IPS DF 6.9 (cell line): Measurements from ENCODE around the gene PTPRD.
"Not testable (repeated sequence)": the region's sequence is repeated elsewhere in the genome, so short reads cannot be mapped to it uniquely, and the experiment has no call there.

Experiments used
- DNase-seq: peaks from one replicate; pipeline ENCODE4 v3.0.0-alpha.2; 2013; ENCODE audit warnings: low read depth, low spot score
- H3K27ac ChIP-seq: one replicate; pipeline ENCODE4 v1.5.1; 2013; ENCODE audit warnings: low read length, control low read depth
- H3K27me3 ChIP-seq: 2 replicates; pipeline ENCODE4 v1.6.1; 2013; ENCODE audit warnings: mild to moderate bottlenecking, low read length; ENCODE audit not compliant: control insufficient read depth, insufficient read depth
- H3K36me3 ChIP-seq: 2 replicates; pipeline ENCODE4 v1.6.1; 2013; ENCODE audit warnings: low read length; ENCODE audit not compliant: control insufficient read depth, insufficient read depth
- H3K4me1 ChIP-seq: 2 replicates; pipeline ENCODE4 v1.6.1; 2013; ENCODE audit warnings: low read length; ENCODE audit not compliant: control insufficient read depth, insufficient read depth
- H3K4me3 ChIP-seq: 2 replicates; pipeline ENCODE4 v1.5.1; 2013; ENCODE audit warnings: mild to moderate bottlenecking, low read length
- H3K9me3 ChIP-seq: 2 replicates; pipeline ENCODE4 v1.6.1; 2013; ENCODE audit warnings: low read length, inconsistent platforms; ENCODE audit not compliant: control insufficient read depth, insufficient read depth
- WGBS: extraction: QIAGEN DNeasy Blood & Tissue Kit; methylation state at CpG from one replicate; pipeline ENCODE4 v1.1.7; 2013; ENCODE audit warnings: mixed read lengths, missing lambda C conversion rate; ENCODE audit not compliant: insufficient read length, insufficient coverage; 5-methylcytosine and 5-hydroxymethylcytosine counted together

PTPRD gene

DNA sequence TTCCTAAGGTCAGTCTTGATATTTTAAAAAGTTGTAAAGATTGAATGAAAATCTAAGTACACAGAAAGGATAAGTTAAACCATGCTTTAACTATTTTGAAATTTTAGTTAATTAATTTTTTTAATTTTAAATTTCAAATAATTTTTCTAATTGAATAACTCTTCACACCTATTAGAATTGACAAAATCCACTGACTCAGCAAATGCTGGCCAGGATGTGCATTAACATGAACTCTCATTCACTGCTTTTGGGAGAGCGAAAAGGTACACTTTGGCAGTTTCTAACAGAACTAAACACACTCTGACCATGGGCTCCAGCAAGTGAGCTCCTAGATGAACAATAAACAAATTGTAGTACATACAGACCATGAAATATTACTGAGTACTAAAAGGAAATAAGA is 209.5 kb downstream of the PTPRD start:
- no peak overlapping the region for H3K27ac ChIP-seq
- H3K4me1 ChIP-seq = no peaks in the 10 kb centered on the region
- H3K4me3 ChIP-seq = no peak overlapping the region
- no CpG with 5 or more reads among the region's 1 CpG for WGBS
- no peaks in the 10 kb centered on the region for H3K9me3 ChIP-seq
- H3K36me3 ChIP-seq = no peaks in the 10 kb centered on the region
- no peaks in the 10 kb centered on the region for H3K27me3 ChIP-seq
- no peak for DNase-seq

DNA sequence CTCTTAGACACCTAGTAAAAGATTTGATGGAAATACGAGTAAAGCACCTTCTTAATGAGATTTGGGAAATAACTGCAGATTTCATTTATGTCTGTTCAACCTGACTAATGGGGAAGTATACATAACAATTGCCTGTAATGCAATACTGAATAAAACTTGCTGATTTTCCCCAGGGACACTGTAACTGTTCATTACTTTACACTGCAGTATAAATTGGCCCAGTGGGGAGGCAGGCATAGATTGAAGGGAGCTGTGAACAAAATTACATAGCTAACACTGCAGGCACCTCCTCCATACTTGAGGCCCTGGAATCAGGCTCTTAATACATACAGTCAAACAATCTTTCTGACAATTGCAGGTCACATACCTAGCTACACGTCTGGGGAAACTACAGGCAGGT is 216.2 kb downstream of the PTPRD start:
- Histone ChIP-seq H3K27ac (no peak overlapping the region), H3K9me3 (no peaks in the 10 kb centered on the region), H3K4me3 (no peak overlapping the region), H3K36me3 (no peaks in the 10 kb centered on the region), H3K4me1 (no peaks in the 10 kb centered on the region), H3K27me3 (no peaks in the 10 kb centered on the region)
- no peak for DNase-seq
- WGBS = no CpG with 5 or more reads among the region's 2 CpGs

DNA sequence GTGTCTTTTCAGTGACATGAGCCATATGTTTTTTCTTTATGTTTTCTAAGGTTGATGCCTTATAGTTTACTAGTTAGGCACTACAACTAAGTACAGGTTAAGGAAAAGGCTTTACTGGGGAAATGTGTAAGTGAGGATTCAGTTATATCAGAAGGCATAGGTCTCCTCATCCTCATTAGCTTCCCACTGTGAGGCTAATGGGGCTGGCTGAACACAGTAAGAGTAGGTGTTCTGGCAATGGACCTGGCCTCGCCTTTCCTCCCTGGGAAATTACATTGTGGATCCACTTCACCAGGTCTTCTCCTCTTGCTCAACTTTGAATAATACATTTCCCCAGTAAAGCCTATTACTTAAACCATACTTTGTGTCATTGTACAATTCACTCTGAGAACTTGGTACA is 225.5 kb downstream of the PTPRD start:
- Histone ChIP-seq H3K4me1 (no peaks in the 10 kb centered on the region), H3K27ac (no peak overlapping the region), H3K27me3 (no peaks in the 10 kb centered on the region), H3K4me3 (no peak overlapping the region), H3K36me3 (no peaks in the 10 kb centered on the region), H3K9me3 (no peaks in the 10 kb centered on the region)
- WGBS = no CpG with 5 or more reads among the region's 1 CpG
- DNase-seq = no peak

DNA sequence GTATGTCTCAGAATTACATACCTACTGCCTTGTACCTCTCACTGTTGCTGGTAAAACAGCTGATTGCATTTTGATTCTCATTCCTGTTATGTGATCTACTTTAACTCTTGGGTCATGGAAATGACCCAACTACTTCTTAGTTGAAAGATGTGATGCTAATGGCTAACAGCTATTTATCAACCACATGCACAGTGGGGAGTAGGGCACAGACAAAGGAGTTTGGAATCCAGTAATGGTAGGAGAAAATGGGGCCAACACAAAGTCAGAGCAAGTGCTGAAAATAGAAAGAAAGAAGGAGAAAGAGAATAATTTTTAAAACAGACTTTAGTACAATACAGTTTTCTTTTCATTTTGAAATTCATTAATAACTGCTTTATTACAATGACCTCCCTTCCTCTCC is 241.0 kb downstream of the PTPRD start:
- Histone ChIP-seq H3K4me1 (no peaks in the 10 kb centered on the region), H3K27me3 (no peaks in the 10 kb centered on the region), H3K4me3 (no peak overlapping the region), H3K36me3 (no peaks in the 10 kb centered on the region), H3K9me3 (no peaks in the 10 kb centered on the region), H3K27ac (no peak overlapping the region)
- no peak for DNase-seq

DNA sequence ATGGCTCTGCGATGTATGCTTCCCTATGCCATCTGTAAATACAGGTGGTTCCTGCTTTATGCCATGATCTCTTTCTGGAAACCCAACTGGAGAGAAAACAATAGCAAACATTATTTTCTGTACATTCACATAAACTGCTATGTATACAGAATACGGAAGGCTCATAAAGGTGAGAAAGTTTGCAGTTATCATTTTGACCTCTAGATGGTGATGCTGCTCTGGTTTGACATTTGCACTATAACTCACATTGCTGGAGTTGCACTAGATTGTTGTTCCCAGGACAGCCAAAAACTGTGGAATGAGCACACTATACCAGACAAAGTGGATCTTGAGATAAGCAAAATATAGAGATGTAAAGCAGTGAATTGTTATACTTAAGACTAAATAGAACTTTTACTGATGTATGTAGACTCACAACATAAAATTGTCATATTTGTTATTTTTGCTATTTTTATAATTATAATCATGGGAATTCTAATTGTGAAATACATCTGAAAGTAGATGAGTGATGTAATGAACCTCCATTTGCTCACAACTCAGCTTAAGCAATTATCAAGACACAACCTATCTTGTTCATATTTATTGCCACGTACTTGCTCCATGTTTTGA is 246.5 kb downstream of the PTPRD start:
- Histone ChIP-seq H3K36me3 (no peaks in the 10 kb centered on the region), H3K4me1 (no peaks in the 10 kb centered on the region), H3K27ac (no peak overlapping the region), H3K27me3 (no peaks in the 10 kb centered on the region), H3K4me3 (no peak overlapping the region), H3K9me3 (no peaks in the 10 kb centered on the region)
- DNase-seq = peak; percentile 33
- no CpG with 5 or more reads among the region's 3 CpGs for WGBS

DNA sequence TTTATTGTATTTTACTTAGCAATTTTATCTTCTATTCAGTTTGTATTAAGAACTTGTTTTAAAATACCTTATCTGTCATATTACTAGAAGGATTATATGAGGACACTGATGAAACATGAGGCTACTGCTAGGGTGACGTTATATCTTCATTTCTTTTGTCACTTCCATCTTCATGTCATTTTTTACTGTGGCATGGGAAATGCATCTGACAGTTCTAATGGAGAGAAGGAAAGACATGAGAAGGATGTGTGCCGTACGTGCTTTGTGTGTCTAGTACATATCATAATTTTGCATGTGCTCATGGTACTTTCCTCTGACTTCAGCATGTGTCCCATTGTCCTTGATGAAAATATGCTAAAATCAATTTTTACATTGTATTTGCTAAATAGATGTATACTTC is 258.2 kb downstream of the PTPRD start:
- Histone ChIP-seq H3K27me3 (no peaks in the 10 kb centered on the region), H3K27ac (no peak overlapping the region), H3K4me3 (no peak overlapping the region), H3K4me1 (no peaks in the 10 kb centered on the region), H3K9me3 (no peaks in the 10 kb centered on the region), H3K36me3 (no peaks in the 10 kb centered on the region)
- DNase-seq = no peak
- WGBS = no CpG with 5 or more reads among the region's 3 CpGs

DNA sequence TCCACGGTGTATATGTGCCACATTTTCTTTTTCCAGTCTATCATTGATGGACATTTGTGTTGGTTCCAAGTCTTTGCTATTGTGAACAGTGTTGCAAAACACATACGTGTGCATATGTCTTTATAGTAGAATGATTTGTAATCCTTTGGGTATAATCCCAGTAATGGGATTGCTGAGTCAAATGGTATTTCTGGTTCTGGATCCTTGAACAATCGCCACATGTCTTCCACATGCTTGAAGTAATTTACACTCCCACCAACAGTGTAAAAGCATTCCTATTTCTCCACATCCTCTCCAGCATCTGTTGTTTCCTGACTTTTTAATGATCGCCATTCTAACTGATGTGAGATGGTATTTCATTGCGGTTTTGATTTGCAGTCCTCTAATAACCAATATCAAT is 267.2 kb downstream of the PTPRD start:
- WGBS = no CpG with 5 or more reads among the region's 5 CpGs
- not testable (repeated sequence) for DNase-seq, H3K4me1 ChIP-seq, H3K4me3 ChIP-seq, H3K27ac ChIP-seq, H3K27me3 ChIP-seq, H3K36me3 ChIP-seq, H3K9me3 ChIP-seq

DNA sequence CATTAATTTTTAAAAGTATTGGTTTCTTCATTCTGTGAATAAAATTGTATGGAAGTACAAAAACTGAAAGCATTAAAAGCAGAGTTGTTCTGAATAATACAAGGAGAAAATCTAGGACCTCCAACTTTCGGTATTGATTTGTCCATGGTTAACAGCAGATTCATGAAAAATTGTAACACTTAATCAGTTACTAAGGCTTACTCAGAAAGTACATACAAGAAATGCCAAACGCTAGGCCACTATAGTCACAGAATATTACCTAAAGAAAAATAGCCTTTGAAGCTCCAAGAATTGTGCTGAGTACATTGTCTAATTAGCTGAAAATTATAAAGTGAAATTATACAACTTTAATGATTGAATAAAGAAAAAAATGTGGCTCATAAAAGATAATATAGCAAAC is 271.7 kb downstream of the PTPRD start:
- no CpG with 5 or more reads among the region's 2 CpGs for WGBS
- DNase-seq = no peak
- Histone ChIP-seq H3K4me3 (no peak overlapping the region), H3K4me1 (no peaks in the 10 kb centered on the region), H3K9me3 (no peaks in the 10 kb centered on the region), H3K36me3 (no peaks in the 10 kb centered on the region), H3K27ac (no peak overlapping the region), H3K27me3 (no peaks in the 10 kb centered on the region)

DNA sequence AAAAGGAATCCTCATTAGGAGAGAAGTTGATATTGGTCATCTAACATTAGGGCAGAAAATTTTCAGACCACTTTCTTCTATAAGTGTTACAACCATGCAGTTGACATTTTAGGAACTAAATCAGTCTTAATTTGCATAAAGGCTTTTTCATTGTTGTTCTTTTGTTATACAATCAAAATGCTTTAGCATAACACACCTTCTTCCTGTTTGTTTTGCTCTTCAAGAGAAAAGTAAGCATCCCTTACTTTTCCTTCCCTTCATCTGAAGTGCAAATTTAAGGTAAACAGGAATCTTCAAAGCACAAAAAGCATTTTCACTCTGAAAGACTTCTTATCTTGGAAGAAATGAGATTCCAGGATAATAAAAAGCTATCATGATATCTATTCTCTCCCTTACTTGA is 273.6 kb downstream of the PTPRD start:
- Histone ChIP-seq H3K36me3 (no peaks in the 10 kb centered on the region), H3K27ac (no peak overlapping the region), H3K27me3 (no peaks in the 10 kb centered on the region), H3K4me3 (no peak overlapping the region), H3K9me3 (no peaks in the 10 kb centered on the region), H3K4me1 (no peaks in the 10 kb centered on the region)
- no peak for DNase-seq

DNA sequence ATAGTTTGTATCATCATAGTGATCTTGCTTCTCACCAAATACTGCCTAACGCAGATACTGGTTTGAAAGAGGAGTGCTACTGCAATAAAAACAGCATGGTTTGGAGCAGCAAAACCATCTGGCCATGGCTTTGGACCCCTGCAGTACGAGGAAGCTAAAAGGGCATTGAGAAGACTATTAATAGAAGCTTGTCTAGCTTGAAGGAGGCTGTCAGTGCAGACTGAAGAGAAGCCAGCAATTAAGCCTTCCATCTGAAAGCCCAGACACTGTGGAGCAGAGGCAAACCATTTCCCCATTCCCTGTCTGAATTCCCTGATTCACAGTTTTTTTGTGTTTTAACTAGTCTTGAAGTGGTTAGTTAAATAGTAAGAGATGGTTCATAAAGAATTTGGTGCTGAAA is 281.6 kb downstream of the PTPRD start:
- H3K4me3 ChIP-seq = no peak overlapping the region
- no peak for DNase-seq
- no peak overlapping the region for H3K27ac ChIP-seq
- H3K4me1 ChIP-seq = peaks cover 3% of the 10 kb centered on the region; the same call in 1 of the 2 replicates
- H3K36me3 ChIP-seq = no peaks in the 10 kb centered on the region
- no CpG with 5 or more reads among the region's 2 CpGs for WGBS
- no peaks in the 10 kb centered on the region for H3K9me3 ChIP-seq
- no peaks in the 10 kb centered on the region for H3K27me3 ChIP-seq

DNA sequence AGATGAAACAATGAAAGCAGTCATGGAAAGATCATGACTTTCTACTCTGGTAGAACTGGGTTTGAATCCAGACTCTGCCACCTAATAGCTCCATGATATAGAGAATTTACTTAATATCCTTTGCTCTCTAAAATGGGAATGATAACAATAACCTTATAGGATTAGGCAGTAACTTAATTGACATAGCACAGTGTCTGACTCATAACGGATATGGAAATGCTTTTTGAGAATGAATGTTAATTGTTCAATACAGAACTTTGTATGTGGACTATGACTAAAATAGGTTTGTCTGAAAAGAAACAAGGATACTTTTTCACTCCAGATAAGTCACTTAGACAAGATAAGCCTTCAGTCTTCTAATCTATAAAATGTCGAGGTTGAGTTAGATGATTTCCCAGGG is 330.7 kb downstream of the PTPRD start:
- Histone ChIP-seq H3K9me3 (no peaks in the 10 kb centered on the region), H3K4me3 (no peak overlapping the region), H3K4me1 (no peaks in the 10 kb centered on the region), H3K27me3 (no peaks in the 10 kb centered on the region), H3K27ac (no peak overlapping the region), H3K36me3 (no peaks in the 10 kb centered on the region)
- no peak for DNase-seq
- WGBS = no CpG with 5 or more reads among the region's 2 CpGs
